ENCODE data around the gene LRRC4B.
"Not testable (repeated sequence)": the region's sequence is repeated elsewhere in the genome, so short reads cannot be mapped to it uniquely, and the experiment has no call there.

Gene LRRC4B, protein sequence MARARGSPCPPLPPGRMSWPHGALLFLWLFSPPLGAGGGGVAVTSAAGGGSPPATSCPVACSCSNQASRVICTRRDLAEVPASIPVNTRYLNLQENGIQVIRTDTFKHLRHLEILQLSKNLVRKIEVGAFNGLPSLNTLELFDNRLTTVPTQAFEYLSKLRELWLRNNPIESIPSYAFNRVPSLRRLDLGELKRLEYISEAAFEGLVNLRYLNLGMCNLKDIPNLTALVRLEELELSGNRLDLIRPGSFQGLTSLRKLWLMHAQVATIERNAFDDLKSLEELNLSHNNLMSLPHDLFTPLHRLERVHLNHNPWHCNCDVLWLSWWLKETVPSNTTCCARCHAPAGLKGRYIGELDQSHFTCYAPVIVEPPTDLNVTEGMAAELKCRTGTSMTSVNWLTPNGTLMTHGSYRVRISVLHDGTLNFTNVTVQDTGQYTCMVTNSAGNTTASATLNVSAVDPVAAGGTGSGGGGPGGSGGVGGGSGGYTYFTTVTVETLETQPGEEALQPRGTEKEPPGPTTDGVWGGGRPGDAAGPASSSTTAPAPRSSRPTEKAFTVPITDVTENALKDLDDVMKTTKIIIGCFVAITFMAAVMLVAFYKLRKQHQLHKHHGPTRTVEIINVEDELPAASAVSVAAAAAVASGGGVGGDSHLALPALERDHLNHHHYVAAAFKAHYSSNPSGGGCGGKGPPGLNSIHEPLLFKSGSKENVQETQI

GRCh38 chr19:50567882-50568727 lies at the start of gene LRRC4B:
Gene LRRC4B (minus strand): TSS chr19:50568435. CDS start chr19:50548838, 19,597 bp downstream.
- DNase-seq (ENCODE audit: low read depth), result no peak

DNA sequence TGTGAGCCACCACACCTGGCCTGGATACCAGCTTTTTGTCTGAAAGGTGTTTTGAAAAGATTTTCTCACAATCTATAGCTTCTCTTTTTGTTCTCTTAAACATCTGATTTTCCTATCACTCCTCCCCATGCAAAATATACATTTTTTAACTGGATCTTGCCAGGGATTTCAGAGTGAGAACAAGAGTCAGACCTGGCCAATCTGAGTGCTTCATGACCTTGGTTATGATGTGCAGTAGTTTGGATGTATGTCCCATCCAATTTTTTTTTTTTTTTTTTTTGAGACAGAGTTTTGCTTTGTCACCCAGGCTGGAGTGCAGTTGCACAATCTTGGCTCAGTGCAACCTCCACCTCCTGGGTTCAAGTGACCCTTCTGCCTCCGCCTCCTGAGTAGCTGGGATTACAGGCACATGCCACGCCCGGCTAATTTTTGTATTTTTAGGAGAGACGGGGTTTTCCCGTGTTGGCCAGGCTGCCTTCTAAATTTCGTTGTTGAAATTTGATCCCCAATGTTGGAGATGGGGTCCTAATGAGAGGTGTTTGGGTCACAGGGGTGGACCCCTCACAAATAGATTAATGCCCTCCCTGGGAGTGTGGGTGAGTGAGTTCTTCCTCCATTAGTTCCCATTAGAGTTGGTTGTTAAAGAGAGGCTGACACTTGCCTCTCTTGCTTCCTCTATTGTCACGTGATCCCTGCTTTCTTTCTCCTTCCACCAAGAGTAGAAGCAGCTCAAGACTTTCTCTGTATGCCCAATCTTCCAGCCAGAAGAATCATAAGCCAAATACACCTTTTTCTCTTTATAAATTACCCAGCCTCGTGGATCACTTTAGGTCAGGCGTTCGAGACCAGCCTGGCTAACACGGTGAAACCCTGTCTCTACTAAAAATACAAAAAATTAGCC lies 44.5 kb upstream of the LRRC4B start:
- not testable (repeated sequence) for DNase-seq (ENCODE audit: low read depth)

DNA sequence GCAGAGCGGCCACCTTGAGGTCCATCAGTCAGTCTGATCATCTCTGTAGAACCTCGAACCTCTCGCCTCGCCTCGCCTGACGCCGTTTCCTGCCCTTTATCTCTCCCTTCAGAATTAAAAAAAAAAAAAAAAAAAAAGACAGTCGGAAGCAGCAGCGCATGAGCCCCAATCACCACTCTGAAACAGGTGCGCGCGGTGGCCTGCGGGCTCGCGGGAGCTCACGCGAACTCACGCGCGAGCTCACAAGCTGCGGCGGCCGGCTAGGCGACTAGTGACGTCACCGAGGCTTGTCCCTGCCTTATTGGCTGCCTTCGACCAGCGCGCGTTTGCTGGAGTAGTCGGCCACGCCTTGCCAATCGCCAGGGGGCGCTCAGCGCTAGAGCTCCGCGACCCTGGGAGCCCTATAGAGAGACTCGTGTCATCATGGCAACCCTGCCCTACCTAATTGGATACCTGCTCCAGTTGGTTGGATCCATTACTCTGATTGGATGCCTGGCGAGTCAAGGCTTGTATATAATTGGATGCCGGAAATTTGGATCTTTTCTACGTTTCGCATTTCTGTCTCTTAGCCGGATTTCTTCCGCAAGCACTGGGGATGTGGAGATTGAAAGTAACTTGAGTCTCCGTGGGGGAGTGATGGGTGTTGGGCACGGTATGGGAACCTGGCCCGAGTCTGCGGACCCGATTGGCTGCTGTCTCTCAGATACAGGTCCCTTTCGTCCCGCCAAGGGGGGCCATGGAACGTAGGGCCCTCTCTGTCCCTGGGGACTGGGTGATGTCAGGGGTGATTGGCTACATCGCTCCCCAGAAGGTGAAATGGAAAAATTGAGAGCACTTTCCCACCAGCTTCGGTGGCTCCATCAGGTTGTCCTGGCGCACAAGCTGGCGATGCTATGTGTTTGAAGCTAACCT lies 39.9 kb upstream of the LRRC4B start:
- peak; percentile 61 for DNase-seq (ENCODE audit: low read depth)

- no peak for DNase-seq (ENCODE audit: low read depth)
Measured at GRCh38 chr19:50607388-50607787, 39.2 kb upstream of the LRRC4B start.

- not testable (repeated sequence) for DNase-seq (ENCODE audit: low read depth)
Measured at GRCh38 chr19:50606059-50606836, 38.0 kb upstream of the LRRC4B start.

DNA sequence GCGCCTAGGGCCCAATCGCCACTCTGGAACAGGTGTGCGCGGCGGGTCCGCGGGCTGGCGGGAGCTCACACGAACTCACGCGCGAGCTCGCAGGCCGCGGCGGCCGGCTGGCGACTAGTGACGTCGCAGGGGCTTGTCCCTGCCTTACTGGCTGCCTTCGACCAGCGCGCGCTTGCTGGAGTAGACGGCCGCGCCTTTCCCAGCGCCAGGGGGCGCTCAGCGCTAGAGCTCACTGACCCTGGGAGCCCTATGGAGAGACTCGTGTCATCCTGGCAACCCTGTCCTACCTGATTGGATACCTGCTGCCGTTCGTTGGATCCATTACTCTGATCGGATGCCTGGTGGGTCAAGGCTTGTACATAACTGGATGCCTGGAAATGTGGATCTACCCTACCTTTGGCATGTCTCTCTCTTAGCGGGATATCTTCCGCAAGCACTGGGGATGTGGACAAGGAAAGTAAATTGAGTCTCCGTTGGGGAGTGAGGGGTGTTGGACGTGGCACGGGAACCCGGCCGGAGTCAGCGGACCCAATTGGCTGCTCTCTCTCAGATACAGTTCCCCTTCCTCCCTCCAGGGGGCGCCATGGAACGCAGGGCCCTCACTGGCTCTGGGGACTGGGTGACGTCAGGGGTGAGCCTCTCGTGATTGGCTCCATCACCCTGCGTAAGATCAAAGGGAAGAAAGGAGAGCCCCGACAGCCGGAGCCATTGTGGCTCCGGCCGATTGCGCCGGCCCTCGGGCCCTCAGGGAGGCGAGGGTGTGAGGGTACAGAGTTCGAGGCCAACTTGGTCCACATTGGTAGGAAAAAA lies 36.2 kb upstream of the LRRC4B start:
- not testable (repeated sequence) for DNase-seq (ENCODE audit: low read depth)

GRCh38 chr19:50602935-50603334 lies 34.7 kb upstream of the LRRC4B start:
- no peak for DNase-seq (ENCODE audit: low read depth)

- no peak for DNase-seq (ENCODE audit: low read depth)
Measured at GRCh38 chr19:50602496-50602895, 34.3 kb upstream of the LRRC4B start.

- no peak for DNase-seq (ENCODE audit: low read depth)
Measured at GRCh38 chr19:50602089-50602422, 33.8 kb upstream of the LRRC4B start.

GRCh38 chr19:50601407-50602088 lies 33.3 kb upstream of the LRRC4B start:
- no peak for DNase-seq (ENCODE audit: low read depth)

- DNase-seq (ENCODE audit: low read depth), result no peak
Measured at GRCh38 chr19:50599427-50599826, 31.2 kb upstream of the LRRC4B start.

GRCh38 chr19:50590191-50590590 lies 22.0 kb upstream of the LRRC4B start:
- DNase-seq (ENCODE audit: low read depth), result no peak

- not testable (repeated sequence) for DNase-seq (ENCODE audit: low read depth)
Measured at GRCh38 chr19:50581795-50582660, 13.8 kb upstream of the LRRC4B start.

- DNase-seq (ENCODE audit: low read depth), result no peak
Measured at GRCh38 chr19:50580970-50581634, 12.9 kb upstream of the LRRC4B start.

DNA sequence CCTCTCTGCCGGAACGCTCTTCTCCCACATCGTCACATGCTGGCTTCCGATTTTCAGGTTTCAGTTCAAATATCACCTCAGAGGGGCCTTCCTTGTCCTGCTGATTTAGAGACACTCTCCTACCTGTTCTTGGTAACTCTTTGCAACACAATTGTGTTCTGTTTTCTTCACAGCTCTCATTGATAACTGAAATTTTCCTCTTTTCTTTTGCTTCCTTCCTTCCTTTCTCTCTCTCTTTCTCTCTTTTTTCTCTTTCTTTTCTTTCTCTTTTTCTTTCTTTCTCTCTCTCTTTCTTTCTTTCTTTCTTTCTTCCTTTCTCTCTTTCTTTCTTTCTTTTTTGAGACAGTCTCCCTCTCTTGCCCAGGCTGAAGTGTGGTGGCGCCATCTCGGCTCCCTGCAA lies 12.0 kb upstream of the LRRC4B start:
- DNase-seq (ENCODE audit: low read depth), result no peak

DNA sequence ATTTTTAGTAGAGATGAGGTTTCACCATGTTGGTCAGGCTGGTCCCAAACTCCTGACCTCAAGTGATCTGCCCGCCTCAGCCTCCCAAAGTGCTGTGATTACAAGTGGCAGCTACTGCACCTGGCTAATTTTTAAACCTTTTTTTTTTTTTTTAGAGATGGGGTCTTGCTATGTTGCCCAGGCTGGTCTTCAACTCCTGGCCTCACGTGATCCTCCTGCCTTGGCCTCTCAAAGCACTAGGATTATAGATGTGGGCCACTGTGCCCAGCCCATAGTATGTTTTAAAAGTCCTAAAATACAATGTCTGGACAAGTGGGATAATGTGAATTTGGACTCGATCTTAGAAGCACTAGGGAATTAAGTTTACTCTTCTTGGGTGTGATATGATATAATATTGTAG lies 8.5 kb upstream of the LRRC4B start:
- not testable (repeated sequence) for DNase-seq (ENCODE audit: low read depth)

Measured in fibroblast of the conjunctiva (primary cell).